Measurements from ENCODE around the gene VAT1L.

Gene VAT1L, protein sequence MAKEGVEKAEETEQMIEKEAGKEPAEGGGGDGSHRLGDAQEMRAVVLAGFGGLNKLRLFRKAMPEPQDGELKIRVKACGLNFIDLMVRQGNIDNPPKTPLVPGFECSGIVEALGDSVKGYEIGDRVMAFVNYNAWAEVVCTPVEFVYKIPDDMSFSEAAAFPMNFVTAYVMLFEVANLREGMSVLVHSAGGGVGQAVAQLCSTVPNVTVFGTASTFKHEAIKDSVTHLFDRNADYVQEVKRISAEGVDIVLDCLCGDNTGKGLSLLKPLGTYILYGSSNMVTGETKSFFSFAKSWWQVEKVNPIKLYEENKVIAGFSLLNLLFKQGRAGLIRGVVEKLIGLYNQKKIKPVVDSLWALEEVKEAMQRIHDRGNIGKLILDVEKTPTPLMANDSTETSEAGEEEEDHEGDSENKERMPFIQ

DNA sequence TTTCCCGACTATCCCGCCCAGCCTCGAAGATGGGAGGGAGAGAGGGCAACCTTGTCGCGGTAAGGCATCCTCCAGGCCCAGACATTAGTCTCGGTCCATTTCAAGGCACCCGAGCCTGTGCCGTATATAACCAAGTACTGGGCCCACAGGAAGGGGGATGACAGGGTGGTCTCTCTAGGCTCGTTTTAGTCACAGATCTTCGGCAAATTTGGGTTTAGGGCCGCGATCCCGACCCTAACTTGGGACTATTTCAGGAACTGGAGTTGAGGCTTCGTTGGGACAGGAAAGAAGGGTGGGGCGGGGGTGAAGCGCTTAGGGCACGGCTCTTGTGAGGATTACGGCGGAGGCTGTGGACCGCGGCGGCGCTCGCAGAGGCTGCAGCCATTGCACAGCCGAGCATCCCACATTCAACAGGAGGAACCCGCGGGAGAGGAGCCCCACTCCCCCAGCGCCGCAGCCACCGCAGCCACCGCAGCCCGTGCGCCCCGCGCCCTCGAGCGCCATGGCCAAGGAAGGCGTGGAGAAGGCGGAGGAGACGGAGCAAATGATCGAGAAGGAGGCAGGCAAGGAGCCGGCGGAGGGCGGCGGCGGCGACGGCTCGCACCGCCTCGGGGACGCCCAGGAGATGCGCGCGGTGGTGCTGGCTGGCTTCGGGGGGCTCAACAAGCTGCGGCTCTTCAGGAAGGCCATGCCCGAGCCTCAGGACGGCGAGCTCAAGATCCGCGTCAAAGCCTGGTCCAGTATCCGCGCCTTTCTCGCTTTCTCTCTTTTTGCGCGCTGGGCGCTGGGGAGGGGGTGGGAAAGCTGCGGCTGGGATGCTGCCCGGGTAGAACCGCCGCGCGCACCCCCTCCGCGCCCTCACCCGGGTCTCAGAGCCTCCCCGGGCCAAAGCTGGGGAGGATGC, at the start of gene VAT1L:
VAT1L (plus strand) TSS at position 384 of the 904 bp plus-strand sequence; CDS start at position 503, 119 bp downstream.
- DNase-seq: no peak

DNA sequence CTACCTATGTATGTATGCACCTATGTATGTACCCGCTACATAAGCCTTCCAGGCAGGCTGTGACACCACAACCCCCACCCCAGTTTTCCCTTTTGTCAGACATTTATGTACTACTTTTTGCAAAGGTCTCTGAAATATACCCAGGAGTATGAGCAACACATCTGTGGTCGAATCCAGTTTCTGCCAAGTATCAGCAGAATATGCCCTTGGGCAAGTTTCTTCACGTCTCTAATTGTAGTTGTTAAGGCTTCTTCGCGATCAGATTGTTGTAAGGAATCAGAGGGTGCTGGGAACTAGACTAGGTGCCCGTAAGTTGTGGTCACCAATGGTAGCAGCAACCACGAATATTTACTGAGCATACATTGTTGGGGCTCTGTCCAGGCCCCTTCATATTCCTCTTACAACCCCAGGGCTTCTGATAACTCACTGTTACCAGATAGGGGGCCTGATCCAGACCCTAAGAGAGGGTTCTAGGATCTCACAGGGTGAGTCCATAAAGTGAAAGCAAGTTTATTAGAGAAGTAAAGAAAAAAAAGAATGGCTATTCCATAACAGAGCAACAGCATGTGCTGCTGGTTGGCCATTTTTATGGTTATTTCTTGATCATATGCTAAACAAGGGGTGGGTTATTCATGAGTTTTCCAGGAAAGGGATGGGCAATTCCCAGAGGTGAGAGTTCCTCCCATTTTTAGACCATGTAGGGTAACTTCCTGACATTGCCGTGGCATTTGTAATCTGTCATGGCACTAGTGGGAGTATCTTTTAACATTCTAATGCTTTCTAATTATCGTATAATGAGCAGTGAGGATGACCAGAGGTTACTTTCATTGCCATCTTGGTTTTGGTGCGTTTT, 49.4 kb upstream of the VAT1L start:
- DNase-seq: no peak

DNA sequence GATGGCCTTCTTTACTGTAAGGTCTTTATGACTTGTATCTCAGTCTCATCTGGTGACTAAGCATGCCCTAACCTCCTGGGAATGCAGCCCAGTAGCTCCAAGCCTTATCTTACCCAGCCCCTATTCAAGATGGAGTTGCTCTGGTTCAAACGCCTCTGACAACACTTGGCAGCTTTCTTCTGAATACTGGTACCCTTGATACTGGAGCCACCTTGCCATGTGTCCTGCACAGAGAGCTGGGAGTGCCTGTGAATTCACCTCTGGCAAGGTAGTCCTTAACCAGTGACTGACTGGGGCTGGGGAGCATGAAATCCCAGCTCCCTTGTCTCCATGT, 48.8 kb upstream of the VAT1L start:
- no peak for DNase-seq

DNA sequence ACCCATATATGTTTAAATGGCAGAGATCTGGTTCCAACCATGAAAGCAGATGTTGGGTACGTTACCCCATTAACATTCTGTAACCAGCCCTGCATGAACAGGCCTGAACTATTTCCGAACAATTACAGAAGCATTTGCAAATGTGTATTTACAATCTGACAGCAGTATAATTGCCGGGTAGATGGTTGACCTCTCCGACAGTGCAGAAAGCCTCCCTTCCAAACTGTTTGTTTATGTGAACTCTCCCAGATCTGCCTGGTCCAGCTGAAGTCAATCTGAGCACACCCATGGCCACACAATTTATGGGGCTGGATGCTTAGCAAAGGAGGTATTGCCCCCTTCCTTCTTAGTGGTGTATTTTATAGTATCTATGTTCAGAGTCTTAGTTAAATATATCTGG, 44.2 kb upstream of the VAT1L start:
- DNase-seq: no peak

DNA sequence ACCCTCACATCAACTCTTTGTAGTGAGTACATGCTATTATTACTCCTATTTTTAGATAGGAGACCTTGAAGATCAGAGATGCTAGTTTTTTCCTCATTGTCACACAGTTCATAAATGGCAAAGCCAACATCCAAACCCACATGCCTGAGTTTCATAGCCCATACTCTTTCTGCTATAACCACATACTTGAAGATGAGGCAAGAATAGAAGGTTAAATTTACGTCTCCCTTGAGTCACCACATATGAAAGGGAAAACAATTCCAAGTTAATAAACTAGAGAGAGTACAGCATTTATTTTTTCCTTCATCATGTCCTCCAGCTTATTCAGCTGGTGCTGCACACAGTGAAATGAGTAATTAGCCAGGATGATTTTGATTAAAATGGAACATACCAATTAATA, 42.4 kb upstream of the VAT1L start:
- DNase-seq: no peak

DNA sequence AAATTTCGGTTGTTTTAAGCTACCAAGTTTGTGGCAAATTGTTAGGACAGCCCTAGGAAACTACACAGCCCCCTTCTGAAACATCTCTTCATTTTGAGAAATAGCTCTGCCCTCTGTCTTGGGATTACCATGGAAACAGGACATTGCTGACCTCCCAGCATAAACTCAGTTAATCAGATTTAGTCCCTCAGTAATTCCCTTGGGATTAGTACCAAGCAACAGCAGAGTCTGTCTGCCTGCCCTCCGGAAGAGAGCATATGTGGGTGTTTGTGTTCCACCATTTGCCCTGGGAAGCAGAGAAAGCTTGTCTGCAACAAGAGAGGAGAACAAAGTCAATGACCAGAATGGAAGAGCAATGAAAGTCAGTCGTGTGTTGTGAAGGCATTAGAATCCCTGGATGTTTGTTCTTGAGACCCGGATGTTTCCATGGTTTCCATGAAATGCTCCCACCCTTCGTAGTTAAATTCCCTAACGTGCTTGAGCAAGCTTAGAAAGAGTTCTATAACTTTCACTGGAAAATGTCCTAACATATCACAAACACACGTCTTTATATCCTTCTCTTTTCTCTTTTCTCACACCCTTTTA, 39.9 kb upstream of the VAT1L start:
- DNase-seq: no peak

DNA sequence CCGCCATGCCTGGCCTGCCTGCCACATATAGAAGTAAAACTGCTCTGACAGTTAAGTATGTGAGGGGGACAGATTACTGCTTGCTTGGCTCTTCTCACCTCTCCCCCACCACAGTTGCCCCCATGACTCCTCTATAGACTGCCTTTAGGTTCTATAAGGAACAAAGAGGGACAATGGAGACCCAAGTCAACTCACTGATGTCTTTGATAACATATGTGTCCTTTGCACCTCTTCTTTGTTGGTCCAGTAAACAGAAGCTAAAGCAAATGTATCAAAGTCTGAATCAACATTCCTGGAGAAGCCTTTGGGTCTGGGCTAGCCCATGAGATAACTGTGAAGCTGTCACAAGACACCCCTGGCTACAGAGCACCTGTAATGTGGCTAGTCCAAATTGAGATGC, 38.9 kb upstream of the VAT1L start:
- DNase-seq: no peak

DNA sequence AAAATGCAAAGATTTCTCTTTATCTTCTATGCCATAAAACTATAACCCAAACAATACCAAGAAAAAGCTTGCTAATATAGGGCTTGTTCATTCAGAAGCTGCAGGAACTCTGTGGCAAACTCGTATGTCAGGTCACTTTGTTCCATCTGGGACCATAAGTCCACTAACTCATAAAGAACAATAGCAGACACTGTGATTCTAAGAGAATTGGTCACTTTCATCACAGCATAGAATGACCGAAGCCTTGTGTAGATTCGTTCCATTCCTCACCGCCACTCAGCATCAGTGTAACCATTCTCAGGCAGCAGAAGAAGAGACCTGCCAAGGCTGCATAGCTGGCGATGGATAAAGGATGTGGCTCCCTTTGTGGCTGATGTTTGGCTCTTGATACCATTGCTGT, 30.3 kb upstream of the VAT1L start:
- no peak for DNase-seq

DNA sequence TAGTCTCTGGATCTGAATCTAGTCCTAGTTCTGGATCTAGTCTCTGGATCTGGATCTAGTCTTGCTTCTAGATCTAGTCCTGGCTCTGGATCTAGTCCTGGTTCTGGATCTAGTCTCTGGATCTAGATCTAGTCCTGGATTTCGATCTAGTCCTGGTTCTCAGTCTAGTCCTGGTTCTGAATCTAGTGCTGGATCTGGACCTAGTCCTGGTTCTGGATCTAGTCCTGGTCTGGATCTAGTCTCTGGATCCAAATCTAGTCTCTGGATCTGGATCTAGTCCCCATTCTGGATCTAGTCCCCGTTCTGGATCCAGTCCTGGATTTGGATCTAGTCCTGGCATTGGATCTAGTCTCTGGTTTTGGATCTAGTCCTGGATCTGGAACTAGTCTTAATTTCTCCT, 29.9 kb upstream of the VAT1L start:
- DNase-seq: no peak

DNA sequence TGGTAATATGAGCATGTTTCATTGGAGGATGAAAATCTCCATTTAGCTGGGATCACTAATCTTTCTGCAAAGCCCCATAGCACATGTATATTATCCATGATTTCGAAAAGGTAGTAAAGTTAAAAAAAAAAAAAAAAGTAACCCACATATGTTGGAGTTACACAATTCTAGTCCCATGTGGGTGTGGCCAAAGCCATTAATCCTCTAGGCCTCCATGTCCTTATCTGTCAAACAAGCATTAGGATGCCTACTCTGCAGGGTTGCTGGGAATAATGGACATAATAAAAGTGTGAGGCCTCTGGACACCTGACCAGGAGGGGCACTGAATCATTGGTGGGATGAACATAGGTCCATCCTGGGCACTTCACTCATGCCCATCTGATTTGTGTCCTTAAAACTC, 29.2 kb upstream of the VAT1L start:
- DNase-seq: no peak

DNA sequence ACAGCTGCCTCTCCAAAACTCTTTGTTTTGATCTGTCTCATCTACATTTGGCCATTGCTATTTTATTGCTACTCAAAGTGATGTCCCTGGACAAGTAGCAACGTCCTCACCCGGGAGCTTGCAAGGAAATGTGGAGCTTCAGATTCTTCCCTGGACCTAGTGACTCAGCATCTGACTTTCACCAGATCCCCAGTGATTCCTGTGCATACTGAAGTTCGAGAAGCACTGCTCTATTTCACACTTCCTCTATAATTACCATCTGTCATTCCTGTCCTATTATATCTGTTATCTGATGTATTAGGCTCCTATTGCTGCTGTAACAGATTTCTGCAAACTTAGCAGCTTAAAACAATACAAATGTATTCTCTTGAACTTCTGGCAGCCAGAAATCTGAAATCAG, 28.5 kb upstream of the VAT1L start:
- no peak for DNase-seq

DNA sequence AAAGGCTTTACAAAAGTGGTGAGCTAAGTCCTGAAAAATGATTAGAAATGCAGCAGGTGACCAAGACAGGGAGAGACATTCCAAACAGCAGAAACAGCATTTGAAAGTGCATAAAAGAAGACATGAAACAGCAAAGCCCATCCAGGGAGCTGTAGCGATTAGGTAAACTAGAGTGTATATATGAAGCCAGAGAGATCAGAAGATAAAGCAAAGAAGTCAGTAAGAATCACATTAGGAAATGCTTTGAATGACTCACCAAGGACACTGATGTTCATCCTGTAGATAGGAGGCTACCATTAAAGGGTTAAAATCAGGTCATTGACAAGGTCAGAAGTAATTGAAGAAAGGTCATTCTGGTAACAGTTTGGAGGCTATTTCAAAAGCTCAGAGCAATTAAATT, 27.6 kb upstream of the VAT1L start:
- DNase-seq: no peak

DNA sequence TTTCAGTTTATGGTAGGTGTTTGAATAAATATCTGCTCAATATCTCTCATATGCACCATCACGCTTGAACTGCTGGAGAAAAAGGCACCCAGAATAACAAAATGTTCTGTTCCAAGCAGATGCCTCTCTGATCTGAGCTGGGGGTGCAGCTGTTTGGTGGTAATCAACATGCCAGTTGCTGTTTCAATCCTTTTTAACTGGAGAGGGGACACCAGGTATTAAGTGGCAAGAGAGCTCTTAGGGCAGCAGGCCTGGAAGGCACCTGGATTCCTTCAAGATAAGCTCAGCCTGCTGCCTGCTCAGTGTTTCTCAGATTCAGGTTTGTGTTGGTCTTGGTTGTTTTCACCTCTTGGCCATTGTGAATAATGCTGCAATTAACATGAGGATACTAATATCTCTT, 27.2 kb upstream of the VAT1L start:
- no peak for DNase-seq

DNA sequence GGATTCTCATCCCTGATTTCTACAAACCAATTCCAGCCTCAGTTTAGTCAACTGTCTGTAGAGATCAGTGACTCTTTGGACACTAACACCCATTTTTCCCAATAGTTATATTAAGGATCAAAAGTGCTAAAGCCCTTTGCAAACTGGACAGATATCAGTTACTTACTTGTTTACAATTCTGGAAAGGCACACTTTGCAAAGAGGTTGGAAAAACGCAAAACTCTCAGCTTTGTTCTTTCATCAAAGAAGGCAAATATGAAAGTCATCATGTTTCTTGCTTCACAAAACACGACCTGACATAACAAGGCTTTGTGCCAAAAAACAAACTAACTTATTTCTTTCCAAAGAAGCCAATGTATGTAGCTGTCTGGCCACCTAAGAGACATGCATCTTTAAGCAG, 26.1 kb upstream of the VAT1L start:
- no peak for DNase-seq

DNA sequence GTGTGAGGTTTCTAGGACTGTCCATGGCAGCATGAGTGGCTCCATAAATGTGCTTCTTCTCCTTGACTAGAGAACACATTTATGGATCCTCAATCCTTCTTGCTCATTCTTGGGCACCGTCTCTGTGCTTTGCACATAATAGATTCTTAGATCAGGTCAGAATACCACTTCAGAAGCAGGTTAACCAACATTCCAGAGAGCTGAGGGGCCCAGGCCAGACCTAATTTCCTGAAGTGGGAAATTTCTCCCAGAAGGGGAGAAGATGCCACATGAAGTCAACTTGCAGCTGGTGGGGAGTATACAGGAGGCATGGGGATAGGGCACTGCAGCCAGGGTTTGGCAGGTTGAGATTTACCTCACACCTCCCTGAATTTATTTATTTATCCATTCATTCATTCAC, 24.4 kb upstream of the VAT1L start:
- no peak for DNase-seq

DNA sequence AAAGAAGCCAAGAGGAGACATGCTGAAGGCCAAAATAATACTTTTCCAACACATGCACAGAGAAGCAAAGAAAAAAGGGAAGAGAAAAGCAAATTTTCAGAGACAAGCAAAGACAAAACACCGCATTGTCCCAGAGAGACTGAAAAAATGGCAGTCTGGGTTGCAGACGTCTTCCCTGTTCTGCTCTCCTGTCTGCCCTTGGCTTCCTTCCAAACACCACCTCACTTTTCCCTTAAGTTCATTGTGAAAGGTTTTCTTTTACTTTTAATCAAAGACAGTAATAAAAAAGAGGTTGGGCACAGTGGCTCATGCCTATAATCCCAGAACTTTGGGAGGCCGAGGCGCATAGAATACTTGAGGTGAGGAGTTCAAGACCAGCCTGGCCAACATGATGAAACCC, 21.2 kb upstream of the VAT1L start:
- no peak for DNase-seq

DNA sequence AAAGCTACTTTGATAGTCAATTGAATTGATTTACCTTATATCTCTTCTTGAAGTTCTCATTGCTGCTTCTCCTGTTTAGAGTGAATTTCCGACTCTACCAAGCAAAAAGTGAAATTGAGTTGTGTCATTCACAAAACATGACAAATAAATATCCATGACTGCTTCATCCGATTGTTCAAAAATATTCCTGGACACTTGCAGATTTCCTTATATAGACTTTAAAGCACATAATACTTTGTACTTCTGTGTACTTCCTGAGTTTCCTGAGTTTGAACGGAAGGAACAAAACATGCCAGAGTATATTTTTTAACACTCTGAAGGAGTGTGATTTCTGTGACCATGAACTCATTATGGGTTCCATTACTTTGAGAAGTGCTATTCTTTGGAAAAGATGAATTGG, 20.5 kb upstream of the VAT1L start:
- DNase-seq: no peak

DNA sequence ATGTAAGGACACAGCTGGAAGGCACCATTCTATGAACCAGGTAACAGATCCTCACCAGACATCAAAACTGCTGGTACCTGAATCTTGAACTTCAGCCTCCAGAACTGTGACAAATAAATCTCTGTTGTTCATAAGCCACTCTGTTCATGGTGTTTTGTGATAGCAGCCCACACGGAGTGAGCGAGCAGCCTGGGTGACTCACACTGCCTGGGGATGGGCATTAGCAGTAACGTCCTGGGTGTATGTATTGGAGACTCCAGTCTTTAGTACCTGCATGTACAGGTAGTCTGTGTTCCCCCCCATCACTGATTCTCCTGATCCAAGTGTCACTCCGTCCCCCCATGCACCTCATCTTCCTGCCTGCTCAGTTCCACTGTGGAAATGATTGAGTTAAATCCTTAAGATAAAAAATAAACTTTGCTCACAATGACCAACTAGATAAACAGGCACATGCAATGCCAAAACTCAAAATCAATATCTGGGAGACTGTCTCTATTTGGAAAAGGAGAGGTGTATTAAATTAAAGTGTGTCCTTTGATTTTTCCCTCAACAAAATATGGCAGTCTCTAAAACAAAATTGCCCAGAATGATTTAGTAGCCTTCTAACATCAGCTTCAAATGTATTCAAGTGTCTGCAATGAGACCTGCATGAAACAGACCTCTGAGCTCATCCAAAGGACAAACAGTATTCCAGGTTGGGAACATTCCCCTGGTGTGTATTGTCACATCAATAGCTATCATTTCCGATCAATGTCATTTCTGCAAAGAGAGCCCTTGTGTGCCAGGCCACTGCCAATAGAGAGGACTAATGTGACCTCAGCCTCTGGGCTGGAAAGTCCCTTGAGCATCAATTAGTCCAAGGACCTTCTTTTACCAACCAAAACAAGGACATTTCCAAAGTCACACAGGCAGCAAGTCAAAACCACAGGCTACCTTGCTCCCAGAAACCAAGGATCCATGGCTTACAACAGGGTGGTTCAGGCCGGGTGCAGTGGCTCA, 12.2 kb upstream of the VAT1L start:
- DNase-seq: no peak

DNA sequence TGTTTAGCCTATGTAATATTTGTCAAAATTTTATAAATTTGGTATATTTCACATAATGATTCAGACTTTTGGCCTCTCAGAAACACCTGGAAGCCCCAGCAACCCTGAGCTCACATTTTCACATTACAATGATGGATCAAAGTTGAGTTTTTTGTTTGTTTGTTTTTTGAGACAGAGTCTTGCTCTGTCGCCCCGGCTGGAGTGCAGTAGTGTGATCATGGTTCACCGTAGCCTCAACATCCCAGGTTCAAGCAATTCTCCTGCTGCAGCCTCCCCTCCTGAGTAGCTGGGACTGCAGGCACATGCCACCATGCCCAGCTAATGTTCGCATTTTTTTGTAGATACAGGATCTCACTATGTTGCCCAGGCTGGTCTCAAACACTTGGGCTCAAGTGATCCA, 10.6 kb upstream of the VAT1L start:
- no peak for DNase-seq

DNA sequence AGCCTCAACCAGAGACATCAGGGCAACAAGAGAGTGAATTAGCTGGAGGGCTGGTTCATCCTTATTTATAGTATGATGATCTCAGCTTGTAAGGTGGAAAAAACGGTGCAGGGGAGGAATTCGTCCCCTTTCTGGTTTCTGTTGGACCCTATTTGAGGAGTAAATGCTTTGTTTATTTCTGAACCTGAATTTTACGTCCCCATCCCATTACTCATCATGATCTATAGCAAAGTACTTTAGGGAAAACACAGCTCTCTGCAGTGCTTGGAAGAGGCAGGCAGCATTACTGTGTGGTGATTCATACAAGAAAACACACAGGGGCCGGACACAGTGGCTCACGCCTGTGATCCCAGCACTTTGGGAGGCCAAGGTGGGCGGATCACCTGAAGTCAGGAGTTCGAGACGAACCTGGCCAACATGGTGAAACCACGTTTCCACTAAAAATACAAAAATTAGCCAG, 8.0 kb upstream of the VAT1L start:
- DNase-seq: no peak

DNA sequence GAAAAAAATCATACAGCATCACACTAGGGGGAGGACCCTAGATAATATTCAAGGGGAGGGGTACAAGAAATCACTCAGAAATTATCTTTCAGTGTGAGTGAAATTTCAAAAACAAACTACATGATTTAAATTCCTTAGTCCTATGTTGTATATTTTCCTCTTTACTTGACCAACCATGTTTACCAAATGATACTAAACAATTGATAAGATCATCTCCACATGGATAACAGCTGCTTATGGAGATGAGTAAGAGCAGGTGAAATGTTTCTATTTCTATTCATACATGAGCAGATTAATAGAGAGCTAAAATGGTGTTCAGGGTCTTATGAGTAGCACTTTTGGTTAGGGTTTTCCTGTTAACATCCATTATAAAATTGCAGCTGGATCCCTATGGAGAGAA, 7.3 kb upstream of the VAT1L start:
- no peak for DNase-seq

DNA sequence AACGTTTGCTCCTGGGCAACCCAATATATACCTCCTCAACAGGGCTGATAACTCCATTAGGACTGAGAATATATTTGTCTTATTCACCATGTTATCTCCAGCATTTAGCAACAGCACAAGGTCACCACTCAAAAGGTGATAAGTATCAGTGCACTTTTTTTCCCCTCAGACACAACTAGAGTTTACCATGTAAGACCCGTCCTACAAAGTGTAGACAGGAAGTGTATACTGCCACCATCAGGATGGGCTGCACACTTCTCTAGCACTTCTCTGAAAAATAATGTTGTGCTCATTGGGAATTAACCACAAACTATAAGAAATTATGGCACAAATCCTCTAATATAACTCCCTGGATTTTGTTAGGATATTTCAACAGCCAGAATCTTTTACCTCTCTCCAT, 5.7 kb upstream of the VAT1L start:
- no peak for DNase-seq
